ENCODE measurements around the gene ZSWIM5. TPM values are rescaled to one million over a fixed set of nuclear protein-coding genes. Genes with fewer than 3 reads are reported as not detected.

ZSWIM5 gene
- total RNA-seq, 1 donor from 2014 or later, result 0.84 TPM

DNA sequence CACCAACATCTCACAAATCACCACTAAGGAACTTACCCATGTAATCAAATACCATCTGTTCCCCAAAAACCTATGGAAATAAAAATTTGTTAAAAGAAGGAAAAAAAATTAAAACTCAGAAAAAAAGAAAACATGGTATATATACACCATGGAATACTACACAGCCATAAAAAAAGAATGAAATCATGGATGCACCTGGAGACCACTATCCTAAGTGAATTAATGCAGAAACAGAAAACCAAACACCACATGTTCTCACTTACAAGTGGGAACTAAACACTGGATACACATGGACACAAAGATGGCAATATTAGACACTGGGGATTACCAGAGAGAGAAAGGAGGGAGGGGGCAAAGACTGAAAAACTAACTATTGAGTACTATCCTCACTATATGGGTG lies 50.4 kb downstream of the ZSWIM5 start:
- Histone ChIP-seq H3K4me3 (ENCODE audit: low read depth, low read length) (no peak overlapping the region), H3K36me3 (ENCODE audit: control insufficient read depth, insufficient read depth, low read length) (no peaks in the 10 kb centered on the region), H3K27me3 (ENCODE audit: control insufficient read depth, insufficient read depth, low read length) (no peaks in the 10 kb centered on the region)
- TF ChIP-seq, protein P1, sequence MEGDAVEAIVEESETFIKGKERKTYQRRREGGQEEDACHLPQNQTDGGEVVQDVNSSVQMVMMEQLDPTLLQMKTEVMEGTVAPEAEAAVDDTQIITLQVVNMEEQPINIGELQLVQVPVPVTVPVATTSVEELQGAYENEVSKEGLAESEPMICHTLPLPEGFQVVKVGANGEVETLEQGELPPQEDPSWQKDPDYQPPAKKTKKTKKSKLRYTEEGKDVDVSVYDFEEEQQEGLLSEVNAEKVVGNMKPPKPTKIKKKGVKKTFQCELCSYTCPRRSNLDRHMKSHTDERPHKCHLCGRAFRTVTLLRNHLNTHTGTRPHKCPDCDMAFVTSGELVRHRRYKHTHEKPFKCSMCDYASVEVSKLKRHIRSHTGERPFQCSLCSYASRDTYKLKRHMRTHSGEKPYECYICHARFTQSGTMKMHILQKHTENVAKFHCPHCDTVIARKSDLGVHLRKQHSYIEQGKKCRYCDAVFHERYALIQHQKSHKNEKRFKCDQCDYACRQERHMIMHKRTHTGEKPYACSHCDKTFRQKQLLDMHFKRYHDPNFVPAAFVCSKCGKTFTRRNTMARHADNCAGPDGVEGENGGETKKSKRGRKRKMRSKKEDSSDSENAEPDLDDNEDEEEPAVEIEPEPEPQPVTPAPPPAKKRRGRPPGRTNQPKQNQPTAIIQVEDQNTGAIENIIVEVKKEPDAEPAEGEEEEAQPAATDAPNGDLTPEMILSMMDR (IDR thresholded peaks at IDR 0.05; ENCODE audit: insufficient read depth, low read length, poor library complexity, severe bottlenecking), result no peak
- no peak for DNase-seq (ENCODE audit: low read depth)

DNA sequence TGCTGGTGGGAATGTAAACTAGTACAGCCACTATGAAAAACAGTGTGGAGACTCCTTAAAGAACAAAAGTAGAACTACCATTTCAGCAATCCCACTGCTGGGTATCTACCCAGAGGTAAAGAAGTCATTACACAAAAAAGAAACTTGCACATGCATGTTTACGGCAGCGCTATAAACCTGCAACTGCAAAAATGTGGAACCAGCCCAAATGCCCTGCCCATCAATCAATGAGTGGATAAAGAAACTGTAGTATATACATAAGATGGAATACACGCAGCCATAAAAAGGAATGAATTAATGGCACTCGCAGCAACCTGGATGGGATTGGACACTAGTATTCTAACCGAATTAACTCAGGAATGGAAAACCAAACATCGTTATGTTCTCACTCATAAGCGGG lies 51.0 kb downstream of the ZSWIM5 start:
- Histone ChIP-seq H3K4me3 (ENCODE audit: low read depth, low read length) (no peak overlapping the region), H3K36me3 (ENCODE audit: control insufficient read depth, insufficient read depth, low read length) (no peaks in the 10 kb centered on the region), H3K27me3 (ENCODE audit: control insufficient read depth, insufficient read depth, low read length) (no peaks in the 10 kb centered on the region)
- no peak for DNase-seq (ENCODE audit: low read depth)
- TF ChIP-seq, protein P1 (IDR thresholded peaks at IDR 0.05; ENCODE audit: insufficient read depth, low read length, poor library complexity, severe bottlenecking), result no peak

DNA sequence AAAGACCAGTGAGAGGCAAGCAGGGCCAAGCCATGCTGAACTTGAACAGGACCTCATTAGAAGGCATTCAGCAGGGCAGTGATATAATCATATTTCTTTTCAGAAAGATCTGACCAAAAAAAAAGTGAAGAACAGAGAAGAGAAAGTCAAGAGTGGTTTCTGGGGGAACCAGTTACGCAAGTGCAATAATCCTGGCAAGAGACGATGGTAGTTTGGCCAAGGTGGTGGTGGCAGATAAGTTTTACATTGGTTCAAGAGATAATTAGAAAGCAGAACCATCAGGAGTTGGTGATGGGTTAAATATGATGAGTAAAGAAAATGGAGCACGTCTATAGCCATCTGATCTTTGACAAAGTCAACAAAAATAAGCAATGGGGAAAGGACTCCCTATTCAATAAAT lies 54.3 kb downstream of the ZSWIM5 start:
- DNase-seq (ENCODE audit: low read depth), result no peak
- Histone ChIP-seq H3K36me3 (ENCODE audit: control insufficient read depth, insufficient read depth, low read length) (no peaks in the 10 kb centered on the region), H3K27me3 (ENCODE audit: control insufficient read depth, insufficient read depth, low read length) (no peaks in the 10 kb centered on the region), H3K4me3 (ENCODE audit: low read depth, low read length) (no peak overlapping the region)
- TF ChIP-seq, protein P1 (IDR thresholded peaks at IDR 0.05; ENCODE audit: insufficient read depth, low read length, poor library complexity, severe bottlenecking), result no peak

DNA sequence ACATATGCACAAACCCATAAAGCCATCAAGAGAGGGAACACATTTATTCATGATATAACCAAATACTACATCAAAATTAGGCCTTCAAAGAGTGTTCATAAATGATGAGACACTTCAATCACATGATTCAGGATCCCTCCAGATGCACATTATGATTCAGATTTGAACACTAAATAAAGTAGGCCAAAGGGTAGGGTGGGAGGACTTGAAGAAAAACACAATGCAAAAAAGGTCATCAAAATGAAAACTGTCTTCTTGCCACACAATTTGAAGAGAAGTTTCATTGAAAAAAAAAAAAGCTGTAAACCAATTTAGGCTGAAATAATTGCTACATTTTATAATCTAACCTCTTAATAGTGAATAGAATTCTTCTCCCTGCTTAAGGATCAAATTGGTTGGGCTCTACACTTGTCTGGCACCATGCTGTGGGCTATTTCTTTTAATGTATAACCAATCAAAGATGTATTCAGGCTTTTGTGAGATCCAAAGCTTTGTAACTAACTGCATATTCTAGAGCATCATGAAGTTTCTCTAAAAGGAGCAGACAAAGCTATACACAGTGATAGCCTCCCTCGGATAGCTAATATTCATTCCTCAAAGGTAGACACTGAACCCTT lies 58.1 kb downstream of the ZSWIM5 start:
- TF ChIP-seq, protein P1 (IDR thresholded peaks at IDR 0.05; ENCODE audit: insufficient read depth, low read length, poor library complexity, severe bottlenecking), result no peak
- Histone ChIP-seq H3K27me3 (ENCODE audit: control insufficient read depth, insufficient read depth, low read length) (no peaks in the 10 kb centered on the region), H3K4me3 (ENCODE audit: low read depth, low read length) (no peak overlapping the region), H3K36me3 (ENCODE audit: control insufficient read depth, insufficient read depth, low read length) (no peaks in the 10 kb centered on the region)
- DNase-seq (ENCODE audit: low read depth), result no peak

DNA sequence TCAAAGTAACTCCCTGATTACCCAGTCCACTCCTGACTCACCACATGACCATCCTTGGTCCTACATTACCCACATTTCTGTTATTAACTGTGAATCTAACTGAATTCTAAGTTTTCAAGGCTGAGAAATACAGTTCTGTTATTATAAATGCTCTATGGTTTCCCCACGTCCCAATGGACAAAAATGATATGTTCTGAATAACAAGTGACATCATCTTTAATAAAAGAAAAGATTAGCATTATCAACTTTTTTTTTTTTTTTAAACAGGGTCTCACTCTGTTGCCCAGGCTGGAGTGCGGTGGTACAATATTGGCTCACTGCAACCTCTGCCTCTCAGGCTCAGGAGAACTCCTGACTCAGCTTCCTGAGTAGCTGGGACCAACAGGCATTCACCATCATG lies 59.6 kb downstream of the ZSWIM5 start:
- TF ChIP-seq, protein P1 (IDR thresholded peaks at IDR 0.05; ENCODE audit: insufficient read depth, low read length, poor library complexity, severe bottlenecking), result no peak
- Histone ChIP-seq H3K4me3 (ENCODE audit: low read depth, low read length) (no peak overlapping the region), H3K27me3 (ENCODE audit: control insufficient read depth, insufficient read depth, low read length) (no peaks in the 10 kb centered on the region), H3K36me3 (ENCODE audit: control insufficient read depth, insufficient read depth, low read length) (no peaks in the 10 kb centered on the region)
- no peak for DNase-seq (ENCODE audit: low read depth)
